ENCODE measurements around the gene DIP2B.
A peak's percentile ranks its signal among the peaks of the same experiment; 100 is the strongest.

The DIP2B gene

DNA sequence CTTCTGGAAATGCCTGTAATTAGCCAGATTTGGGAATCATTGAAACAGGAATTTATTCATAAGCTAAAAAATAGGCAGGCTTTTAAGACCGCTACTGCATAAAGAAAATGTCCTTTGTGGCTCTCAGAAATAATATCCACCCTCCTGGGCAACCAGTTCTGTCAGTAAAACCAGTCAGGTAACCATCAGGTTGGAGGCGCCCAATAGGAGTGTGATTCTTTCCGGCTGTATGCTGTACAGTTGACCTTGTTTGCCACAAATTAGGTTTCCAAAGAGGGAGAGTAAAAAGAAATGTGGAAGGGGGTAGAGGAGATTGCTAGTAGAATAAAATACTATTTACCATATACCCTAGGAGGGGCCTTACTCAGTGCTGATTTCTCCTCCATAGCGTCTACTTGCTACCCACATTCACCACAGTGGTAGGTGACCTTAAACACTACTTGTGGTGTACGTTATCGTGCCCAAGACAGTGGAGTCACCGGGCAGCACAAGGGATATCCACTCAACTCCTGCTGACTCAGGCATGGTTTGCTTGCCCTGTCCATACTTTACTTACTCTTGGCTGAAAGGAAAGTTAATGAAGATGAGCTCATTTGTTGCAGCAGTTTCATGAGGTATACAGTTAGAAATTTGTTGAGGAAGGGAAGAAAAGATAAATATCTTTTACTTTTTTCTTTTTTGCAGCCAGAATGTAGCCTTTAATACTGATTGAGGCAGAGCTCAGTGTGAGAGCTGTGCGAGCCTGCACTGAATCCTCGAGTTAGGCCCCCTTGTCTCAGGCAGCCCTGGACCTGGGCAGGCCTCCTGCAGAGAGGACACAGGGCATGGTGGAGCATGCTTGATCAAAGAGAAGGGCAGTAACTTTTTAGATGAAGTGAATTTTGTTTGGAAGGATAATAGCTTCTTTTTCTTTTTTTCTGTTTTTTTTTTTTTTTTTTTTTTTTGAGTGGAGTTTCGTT, 76.7 kb downstream of the DIP2B start:
- DNase-seq: no peak

DNA sequence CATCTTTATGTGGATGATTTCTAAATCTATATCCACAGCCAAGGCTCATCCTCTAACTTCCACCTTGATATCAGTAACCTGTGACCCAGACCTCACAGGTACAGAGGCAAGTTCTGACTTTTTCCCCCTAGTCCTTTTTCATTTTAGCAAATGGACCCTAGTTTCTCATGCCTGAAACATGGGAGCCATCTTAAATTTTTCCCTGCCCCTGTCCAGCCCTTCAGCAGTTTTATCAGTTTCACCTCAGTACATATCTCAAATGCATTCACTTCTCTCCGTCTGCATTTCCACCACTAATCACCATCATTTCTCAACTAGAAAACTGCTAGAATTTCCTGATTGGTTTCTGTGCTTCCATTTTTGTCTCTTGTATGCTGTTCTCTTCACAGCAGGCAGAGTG, 79.3 kb downstream of the DIP2B start:
- no peak for DNase-seq

DNA sequence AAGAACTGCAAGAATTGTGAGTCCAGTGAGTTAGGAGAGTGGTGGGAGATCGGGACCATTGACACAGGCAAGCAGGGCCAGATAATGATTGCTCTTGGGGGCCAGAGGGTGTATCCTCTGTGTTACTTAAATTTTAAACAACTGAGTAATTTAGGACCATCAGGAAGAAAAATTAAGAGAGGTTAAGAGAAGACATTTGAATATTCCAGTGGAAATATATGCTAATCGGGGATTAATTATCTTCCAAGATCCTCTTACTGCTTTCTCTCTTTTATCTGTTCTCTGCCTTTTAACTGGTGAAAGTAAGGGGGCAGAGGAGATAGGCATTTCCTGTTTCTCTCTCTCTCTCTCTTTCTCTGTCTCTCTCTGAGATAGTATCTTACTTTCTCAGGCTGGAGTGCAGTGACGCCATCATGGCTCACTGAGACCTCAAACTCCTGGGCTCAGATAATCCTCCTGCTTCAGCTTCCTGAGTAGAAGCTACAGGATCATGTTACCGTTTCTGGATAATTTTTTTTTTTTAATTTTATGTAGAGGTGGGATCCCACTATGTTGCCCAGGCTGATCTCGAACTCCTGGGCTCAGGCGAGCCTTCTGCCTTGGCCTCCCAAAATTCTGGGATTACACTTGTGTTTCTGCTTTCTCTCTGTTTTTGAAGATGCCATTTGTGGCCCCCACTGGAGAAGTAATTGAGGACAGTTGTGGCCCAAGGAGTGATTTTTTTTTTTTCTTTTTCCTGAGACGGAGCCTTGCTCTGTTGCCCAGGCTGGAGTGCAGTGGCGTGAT, 85.1 kb downstream of the DIP2B start:
- DNase-seq: no peak

DNA sequence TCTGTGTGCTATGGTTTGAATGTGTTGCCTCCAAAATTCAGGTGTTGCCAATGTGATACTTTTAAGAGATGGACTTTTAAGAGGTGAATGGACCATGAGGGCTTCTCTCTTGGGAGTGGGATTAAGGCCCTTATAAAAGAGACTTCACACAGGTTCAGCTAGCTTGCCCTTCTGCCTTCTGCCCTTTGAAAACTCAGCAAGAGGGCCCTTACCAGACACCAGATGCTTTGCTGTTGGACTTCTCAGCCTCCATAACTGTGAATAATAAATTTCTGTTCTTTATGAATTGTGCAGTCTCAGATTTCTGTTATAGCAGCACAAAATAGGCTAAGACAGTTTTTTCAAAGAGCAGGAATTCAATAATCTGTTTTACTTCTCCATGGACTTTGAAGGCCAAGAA, 86.1 kb downstream of the DIP2B start:
- DNase-seq: no peak

DNA sequence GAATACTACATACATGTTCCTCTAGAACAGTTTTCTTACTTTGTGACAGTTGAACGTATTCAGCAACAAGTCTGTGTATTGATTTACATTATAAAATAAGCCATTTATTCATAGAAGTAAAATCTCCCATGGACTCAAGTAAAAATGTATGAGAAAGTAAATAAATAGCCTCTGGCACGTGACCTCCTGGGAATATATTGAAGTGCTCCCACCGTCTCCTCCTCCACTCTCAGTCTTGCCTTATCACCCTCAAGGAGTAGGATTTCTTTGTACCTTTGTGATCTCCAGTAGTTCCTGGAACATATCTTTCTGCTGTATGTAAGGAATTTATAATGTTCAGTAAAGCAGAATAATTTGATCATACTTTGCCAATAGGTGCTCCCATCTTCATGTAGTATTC, 90.9 kb downstream of the DIP2B start:
- DNase-seq: no peak

DNA sequence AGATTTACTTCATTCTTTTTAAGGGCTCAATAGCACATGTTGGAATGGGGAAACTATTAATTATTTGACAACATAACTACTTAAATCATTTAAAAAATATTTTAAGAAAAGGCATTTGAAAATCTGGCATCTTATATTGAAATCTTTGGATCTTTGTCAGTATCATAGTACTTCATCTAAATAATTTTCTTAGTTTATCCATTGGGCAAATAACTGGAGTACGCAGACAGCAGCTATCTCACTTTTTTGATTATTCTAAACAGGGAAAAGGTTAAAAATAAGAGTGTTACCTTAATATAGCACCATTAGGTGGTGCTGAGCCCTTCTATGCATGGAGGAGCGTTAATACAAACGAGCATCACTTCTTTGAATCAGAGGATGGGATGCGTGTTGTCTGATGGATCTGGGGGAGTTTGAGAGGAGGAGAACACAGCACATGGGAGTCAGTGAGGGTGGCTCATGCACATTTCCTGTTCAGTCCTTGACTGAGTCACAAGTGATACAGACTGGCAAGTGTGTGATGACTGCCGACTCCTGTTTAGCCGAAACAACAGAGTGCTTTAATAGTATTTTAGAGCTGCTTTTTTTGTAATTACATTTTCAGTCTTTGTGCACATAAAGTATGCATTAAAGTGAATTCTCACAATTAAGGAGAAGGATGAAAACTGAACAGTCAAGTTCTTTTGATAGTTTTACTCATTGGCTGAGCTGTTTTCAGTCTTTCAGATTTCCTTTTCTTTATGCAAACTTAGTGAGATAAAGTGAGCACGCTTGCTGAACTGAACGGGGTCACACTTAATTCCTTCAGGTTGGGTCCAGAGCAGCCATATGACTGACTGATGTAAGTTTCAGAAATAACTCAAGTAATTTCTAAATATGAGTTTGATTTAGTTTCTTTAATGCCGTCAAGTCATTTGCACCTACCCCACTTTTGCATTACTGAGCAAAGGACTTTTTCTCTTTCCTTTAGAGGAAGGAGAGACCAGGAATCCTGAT, 92.7 kb downstream of the DIP2B start:
- DNase-seq: no peak

DNA sequence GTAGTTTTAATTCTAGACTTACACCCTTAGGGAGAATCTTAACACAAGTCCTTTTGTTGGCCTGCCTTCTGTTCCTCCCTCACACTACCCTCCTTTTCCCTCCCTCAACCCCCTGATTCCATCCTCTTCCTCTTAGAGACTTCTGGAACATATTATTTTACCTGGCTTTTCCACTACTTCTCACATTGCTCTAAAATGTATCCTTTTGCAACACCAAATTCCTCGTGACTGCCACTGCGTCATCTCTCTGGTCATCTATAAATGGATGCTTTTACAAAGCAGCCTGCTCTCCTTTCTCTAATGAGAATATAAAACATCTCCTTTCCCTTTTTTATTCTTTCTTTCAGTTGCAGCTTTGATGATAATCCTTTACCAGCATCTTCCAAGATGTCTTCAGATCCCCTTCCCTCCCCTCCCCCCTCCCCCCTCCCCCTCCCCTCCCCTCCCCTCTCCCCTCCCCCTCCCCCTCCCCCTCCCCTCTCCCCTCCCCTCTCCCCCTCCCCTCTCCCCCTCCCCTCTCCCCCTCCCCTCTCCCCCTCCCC, 93.6 kb downstream of the DIP2B start:
- no peak for DNase-seq

DNA sequence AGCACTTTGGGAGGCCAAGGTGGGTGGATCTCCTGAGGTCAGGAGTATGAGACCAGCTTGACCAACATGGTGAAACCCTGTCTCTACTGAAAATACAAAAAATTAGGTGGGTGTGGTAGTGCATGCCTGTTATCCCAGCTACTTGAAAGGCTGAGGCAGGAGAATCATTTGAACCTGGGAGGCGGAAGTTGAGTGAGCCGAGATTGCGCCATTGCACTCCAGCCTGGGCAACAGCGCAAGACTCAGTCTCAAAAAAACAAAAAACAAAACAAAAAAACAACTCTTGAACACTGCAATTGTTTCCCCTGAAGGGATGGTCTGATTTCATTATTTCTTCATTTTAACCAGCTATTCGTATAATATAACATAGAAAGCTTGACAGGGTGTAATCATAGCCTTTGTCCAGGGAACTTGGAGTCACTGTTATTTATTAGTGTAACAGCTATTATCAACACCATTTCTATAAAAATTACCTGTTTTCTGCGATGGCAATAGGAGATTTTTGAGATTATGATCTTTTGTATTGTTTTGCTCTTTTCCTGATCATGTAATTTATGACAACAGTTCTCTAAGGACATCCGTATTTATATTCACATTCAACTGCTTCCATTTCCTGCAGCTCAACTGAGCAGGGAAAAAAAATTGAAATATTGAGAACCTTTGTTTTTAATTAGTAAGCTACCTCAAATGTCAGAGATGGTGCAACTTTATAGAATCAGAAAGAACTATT, 94.7 kb downstream of the DIP2B start:
- no peak for DNase-seq

DNA sequence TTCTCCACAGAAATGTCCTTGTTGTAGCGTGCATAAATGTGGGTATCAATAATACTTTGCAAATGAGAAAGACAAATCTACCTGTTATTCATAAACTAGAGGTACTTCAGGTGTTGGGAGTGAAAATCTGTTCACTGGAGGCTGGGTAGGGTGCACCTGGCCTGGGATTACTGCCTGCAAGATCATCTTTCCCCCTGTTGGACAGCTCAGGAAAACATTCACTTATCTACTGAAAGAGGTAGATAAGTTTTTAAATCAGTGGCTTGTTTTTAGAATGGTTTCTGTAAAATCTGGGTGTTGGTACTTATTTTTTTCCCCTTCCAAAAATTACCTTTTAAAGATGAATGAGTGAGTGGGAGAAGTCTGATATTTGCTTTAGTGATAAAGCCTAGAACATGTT, 95.6 kb downstream of the DIP2B start:
- DNase-seq: no peak

DNA sequence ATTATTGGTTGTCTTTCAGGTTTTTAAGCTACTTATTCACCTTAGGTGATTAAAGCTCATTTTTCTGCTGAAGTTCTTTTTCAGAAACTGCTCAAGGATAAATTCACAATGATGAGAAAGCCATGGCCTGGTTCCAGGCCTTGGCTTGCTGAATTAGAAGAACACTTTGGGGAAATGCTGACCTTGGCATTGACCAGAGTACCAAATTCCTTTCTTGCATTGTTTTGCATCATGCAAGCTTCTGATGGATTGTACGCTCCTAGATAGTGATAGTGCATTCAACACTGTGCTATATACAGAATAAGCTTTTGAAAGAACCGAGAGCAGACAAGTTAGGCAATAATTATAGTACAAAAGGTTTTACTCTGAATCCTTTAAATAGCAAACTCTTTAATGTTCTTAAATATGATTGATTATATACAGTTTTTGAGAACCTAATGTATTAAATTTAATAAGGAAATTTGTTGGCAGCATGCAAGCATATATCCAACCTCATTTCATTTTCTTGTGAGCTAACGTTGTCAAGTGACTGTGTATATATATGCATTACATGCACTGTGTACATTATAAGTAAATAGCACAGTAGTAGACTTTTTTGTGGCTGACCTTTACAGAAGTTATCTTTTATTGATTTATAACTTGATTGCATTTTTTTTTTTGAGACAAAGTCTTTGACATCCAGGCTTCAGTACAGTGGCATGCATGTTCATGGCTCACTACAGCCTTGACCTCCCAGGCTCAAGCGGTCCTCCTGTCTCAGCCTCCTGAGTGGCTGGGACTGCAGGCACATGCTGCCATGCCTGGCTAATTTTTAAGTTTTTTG, 99.2 kb downstream of the DIP2B start:
- DNase-seq: peak; percentile 25

DNA sequence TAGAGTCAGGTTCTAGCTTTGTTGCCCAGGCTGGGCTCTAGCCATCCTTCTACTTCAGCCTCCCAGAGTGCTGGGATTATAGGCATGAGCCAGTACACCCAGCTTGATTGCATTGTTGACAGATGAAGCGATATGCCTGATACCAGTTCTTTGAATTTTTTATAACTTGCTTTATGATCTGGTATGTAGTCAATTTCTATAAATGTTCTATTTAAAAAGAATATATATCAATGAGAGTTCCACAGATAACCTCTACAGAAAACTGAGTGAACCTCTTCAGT, 99.8 kb downstream of the DIP2B start:
- no peak for DNase-seq

DNA sequence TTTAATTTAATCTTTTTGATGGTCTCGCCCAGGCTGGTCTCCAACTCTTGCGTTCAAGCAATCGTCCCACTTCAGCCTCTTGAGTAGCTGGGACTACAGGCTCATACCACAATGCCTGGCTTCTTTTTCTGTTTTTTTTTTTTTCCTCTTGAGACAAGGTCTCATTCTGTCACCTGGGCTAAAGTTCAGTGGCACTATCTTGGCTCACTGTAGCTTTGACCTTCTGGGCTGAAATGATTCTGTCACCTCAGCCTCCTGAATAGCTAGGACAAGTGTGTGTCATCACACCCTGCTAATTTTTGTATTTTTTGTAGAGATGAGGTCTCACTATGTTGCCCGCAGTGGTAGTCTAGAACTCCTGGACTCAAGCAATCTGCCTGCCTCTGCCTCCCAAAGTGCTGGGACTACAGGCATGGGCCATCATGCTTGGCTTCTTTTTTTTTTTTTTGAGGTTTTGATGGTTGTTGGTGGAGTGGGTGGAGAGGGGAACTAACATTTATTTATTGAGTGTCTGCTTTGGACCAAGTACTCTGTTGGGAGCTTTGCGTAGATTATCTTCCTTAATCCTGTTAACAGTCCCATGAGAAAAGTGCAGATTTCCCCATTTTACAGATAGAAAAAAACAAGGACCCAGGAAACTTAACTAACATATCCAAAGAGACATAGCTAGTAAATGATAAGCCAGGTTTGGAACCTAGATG, 102.0 kb downstream of the DIP2B start:
- no peak for DNase-seq

DNA sequence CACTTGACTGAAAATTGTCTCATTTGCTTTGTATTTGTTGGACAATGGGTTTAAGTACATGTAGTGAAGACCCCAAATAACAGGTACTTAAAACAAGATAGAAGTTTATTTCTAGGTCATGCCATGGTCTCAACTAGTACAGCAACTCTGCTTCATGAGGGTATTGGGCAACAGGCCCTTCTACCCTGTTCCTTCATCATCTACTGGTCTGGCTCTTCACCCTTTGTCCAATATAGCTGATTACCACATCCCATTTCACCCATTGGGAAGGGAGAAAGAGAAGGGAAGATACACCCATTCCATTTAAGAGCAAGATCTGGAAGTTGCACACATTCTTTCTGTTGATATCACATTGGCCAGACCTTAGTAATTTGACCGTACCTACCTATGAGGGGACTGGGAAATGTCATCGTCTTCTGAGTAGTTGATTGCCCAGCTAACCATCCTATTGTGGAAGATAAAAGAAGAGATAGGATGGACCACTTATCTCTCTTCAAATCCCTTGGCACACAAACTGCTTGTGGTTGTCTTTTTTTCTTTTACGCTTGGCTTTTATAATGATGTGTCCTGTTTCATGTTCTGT, 104.6 kb downstream of the DIP2B start:
- DNase-seq: no peak

DNA sequence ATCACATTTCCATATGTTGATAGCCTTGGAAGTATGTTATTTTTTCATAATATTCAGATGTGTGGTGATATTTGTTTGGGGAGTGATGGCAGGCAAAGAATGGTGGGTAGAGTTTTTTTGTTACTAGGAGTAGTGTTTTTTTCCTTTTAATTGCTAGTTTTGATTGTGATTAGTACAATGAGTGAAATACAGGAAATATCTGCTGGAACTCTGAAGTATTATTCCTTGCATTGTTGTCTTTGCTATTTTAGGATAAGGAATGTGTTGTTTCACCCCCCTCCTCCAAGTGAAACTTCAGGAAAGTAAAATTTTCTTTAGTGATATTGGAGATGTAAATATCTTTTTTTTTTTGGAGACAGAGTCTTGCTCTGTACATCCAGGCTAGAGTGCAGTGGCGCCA, 105.4 kb downstream of the DIP2B start:
- DNase-seq: no peak

DNA sequence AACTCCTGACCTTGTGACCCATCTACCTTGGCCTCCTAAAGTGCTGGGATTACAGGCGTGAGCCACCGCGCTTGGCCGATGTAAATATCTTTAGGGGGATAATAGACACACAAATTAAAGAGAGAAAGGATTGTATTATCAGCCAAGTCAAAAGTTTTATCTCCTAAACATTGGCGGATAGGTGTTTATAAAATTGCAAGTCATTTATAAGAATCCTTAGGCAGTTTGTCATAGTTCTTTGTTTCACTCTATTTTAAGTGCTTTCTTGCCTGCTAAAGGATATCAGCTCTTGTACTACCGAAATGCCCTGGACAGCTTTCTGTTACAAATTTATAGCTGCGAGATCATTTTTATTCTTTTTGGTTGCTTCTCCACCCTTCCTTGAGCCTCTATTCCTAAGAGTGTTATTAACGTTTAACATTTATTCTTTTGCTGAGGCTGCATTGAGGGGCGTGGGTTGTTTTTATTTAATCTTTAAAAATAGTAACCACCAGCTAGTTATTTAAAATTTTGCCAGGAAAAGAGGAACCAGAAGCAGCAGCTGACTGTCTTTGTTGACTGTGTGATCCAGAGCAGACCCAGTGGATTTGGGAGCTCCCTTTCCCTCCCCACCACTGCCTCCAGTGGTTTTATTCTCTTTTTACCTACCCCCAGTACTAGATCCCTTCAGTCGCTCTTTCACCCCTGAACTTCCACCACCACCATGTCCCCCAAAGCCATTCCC, 106.4 kb downstream of the DIP2B start:
- no peak for DNase-seq

DNA sequence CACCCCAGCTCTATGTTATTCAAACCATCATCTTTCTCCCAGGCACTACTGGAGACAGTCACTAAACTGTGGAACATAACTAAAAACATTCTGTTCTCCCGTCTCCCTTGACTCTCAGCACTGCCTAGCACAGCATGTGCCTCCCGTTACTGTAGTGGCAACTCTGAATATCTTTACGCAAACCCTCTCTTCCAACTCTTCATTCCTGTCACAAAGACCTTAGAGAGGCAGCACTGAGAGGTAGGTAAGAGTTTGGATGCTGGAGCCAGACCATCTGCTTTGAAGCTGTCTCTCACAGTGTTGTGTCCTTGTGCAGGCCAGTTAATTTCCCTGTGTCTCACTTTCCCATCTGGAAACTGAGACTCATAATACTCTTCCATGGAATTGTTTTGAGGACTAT, 108.1 kb downstream of the DIP2B start:
- DNase-seq: no peak

DNA sequence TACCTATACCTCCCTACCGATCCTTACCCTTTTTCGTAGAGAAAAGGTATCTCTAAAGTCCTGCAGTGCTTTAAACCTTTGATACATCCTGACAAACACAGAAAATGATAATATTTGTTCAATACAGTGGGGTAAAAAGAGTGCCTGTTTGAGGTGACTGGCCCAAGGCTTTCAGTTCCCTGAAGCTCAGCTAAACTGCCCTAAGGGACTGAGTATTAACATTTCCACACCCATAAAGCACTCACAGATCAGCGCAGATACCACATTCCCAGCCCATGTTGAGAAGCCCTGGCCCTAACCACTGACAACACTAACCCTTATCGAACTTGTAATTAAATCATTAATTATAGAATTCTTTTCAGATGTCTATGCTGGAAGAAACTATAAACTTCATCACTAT, 108.7 kb downstream of the DIP2B start:
- DNase-seq: no peak

DNA sequence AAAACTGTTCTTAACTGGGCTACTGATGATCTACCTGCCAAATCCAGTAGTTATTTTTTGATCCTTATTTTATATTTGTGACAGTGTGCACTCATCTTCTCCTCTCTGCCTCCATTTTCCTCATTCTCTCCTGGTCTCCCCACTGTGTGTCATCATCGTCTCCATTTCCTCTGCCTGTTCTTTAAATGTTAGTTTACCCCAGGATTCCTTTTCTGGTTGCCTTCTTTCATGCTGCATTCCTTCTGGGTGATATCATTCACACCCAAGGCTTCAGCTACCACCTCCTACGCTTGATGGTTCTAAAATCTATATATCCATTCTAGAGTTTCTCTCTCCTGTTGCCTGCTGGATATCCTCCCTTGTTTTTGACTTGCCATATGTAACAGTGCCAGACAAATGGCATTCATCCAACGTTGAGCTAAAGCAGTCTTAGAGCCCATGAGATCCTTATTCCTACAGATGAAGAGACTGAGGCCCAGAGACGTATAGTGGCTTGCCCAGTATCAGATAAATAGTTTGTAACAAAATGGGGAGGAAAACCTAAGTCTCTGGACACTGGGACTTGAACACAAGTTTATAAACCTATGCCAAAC, 109.5 kb downstream of the DIP2B start:
- no peak for DNase-seq

Data from right hindlimb (tissue), 1 donor.